Spleen (tissue), 11 donors: ENCODE data around the gene INHA. TPM values are rescaled to one million over a fixed set of nuclear protein-coding genes. Genes with fewer than 3 reads are reported as not detected.

Experiments
- DNase-seq: peaks from one replicate; pipeline ENCODE4 v3.0.0-alpha.2; 2020
- H3K27ac ChIP-seq, 8 donors: fragments of 200-600 bp; sonication (generic) in 7 of 8; 1 replicate in 4 of 8; 2 replicates in 4 of 8; pipeline versions ENCODE4 v1.5.0 to v1.8.0; 2016 to 2021; ENCODE audit warnings: inconsistent platforms in 4 of 8, mild to moderate bottlenecking in 4 of 8, moderate library complexity in 1 of 8
- H3K27me3 ChIP-seq, 7 donors: fragments of 200-600 bp; sonication (generic) in 6 of 7; replicated peaks in 1 of 7; 1 replicate in 4 of 7; 2 replicates in 3 of 7; pipeline versions ENCODE4 v1.5.0 to v1.8.0; 2016 to 2021; ENCODE audit warnings: inconsistent platforms in 3 of 7, mild to moderate bottlenecking in 1 of 7
- H3K36me3 ChIP-seq, 6 donors: fragments of 200-600 bp; sonication (generic) in 5 of 6; 1 replicate in 4 of 6; 2 replicates in 2 of 6; pipeline versions ENCODE4 v1.5.0 to v1.8.0; 2016 to 2021; ENCODE audit warnings: inconsistent platforms in 2 of 6
- H3K4me1 ChIP-seq, 6 donors: fragments of 200-600 bp; sonication (generic) in 5 of 6; 1 replicate in 3 of 6; 2 replicates in 3 of 6; pipeline versions ENCODE4 v1.5.0 to v1.8.0; 2016 to 2021; ENCODE audit warnings: inconsistent platforms in 3 of 6
- H3K4me3 ChIP-seq, 8 donors: fragments of 200-600 bp; sonication (generic) in 7 of 8; 1 replicate in 4 of 8; 2 replicates in 4 of 8; pipeline versions ENCODE4 v1.5.0 to v1.8.0; 2016 to 2021; ENCODE audit warnings: inconsistent platforms in 4 of 8, mild to moderate bottlenecking in 4 of 8, moderate library complexity in 2 of 8
- H3K9me3 ChIP-seq, 8 donors: fragments of 200-600 bp; sonication (generic) in 7 of 8; 1 replicate in 4 of 8; 2 replicates in 4 of 8; pipeline versions ENCODE4 v1.5.0 to v1.8.0; 2016 to 2021; ENCODE audit warnings: inconsistent platforms in 4 of 8
- CTCF ChIP-seq, 11 experiments: fragments of 200-600 bp in 7 of 11; fragments of 450-650 bp in 4 of 11; sonication (generic) in 4 of 11; IDR thresholded peaks in 8 of 11; conservative IDR thresholded peaks in 3 of 11; 1 replicate in 7 of 11; 2 replicates in 4 of 11; pipeline versions ENCODE4 v1.4.0 to v1.8.0; 2016 to 2021; ENCODE audit warnings: antibody characterized with exemption in 11 of 11, inconsistent platforms in 4 of 11, mild to moderate bottlenecking in 1 of 11
- POLR2A ChIP-seq, 3 donors: fragments of 450-650 bp; IDR thresholded peaks; one replicate each; pipeline ENCODE4 v1.5.1; 2017; ENCODE audit warnings: antibody characterized with exemption in 3 of 3, mild to moderate bottlenecking in 1 of 3
- POLR2AphosphoS5 ChIP-seq, 3 donors: sonication (generic); formaldehyde crosslinking; IDR thresholded peaks; one replicate each; pipeline ENCODE4 v1.5.1; 2017; ENCODE audit warnings: antibody characterized with exemption in 3 of 3
- WGBS, 5 donors: extraction: QIAGEN DNeasy Blood & Tissue Kit in 3 of 5; methylation state at CpG; one replicate each; pipeline versions ENCODE4 v1.1.5 to v1.1.7; 2013 to 2018; 5-methylcytosine and 5-hydroxymethylcytosine counted together
- intact Hi-C: fragments of 100-400 bp; cut with DNase I; formaldehyde crosslinking; loops from one replicate; pipeline ENCODE4 v1.15.0; 2023; ENCODE audit warnings: low total_unique reads
- microRNA-seq, 3 donors: library from miRNA; unstranded; fragments of <30 nt; microRNA quantifications; one replicate each; pipeline versions ENCODE4 to v1.1.0, GENCODE V29; 2019 to 2020
- polyA plus RNA-seq, 3 donors: library from polyadenylated mRNA; stranded (reverse); fragments of 200-250 nt; gene quantifications; one replicate each; pipeline ENCODE4 v1.2.1, GENCODE V29; 2013
- small RNA-seq, 4 donors: library from RNA; depleted of rRNA; stranded (forward); fragments of <200 nt; gene quantifications; one replicate each; pipeline ENCODE3, GENCODE V24; 2016
- total RNA-seq, 7 donors: library from RNA; depleted of rRNA in 3 of 7; stranded (reverse); fragments of >200 nt in 3 of 7; fragmentation: NEBNext Ultra II Directional in 4 of 7; extraction: Animal tissue kit (Norgen Biotek cat#: 25700) in 4 of 7; gene quantifications; one replicate each; pipeline versions ENCODE4 v1.1.0 to v1.2.1, GENCODE V29; 2016 to 2021
- donor health status: healthy with polysubstance abuse.
- donor health status: DM: no; HTN: no; CAD: no; lungs with moderate emphysema.
- donor health status: DM: no; HTN: no; CAD: no.
- donor health status: Bipolar disorder and iron deficiency.
- donor health status: healthy.
- donor health status: DM: no; HTN: no; CAD: no.
- donor health status: DM: yes; HTN: yes; CAD: no.

INHA gene
- total and polyA plus RNA-seq, 10 donors, result 0.08 to 0.46 (median 0.31) TPM; not detected in 6

- H3K4me3 ChIP-seq, result no peak overlapping the region
Observed at GRCh38 chr2:219624565-219624964, 52.5 kb downstream of the INHA start.

GRCh38 chr2:219625179-219625578, 53.1 kb downstream of the INHA start:
- 92 to 96% (median 94%) methylated on average over 3 to 5 of the region's 5 CpGs for WGBS, 5 donors
- intact Hi-C loops, result no loop called here

More at GRCh38 chr2:219624565-219624964, 52.5 kb downstream of the INHA start:
- WGBS, 5 donors, result 72 to 92% (median 83%) methylated on average over 5 to 6 of the region's 6 CpGs
- TF ChIP-seq POLR2A (IDR thresholded peaks at IDR 0.05) (no peak), CTCF (IDR thresholded peaks at IDR 0.05 in 8 of 11, conservative IDR thresholded peaks at IDR 0.05 in 3 of 11) (no peak), POLR2AphosphoS5 (IDR thresholded peaks at IDR 0.05) (no peak)
- H3K27ac ChIP-seq, result no peak overlapping the region
- H3K4me1 ChIP-seq, result peaks cover 0 to 19% (median 11%) of the 10 kb centered on the region in 6 donors
- no peaks in the 10 kb centered on the region for H3K9me3 ChIP-seq
- intact Hi-C loops, result no loop called here
- peak; percentile 64 for DNase-seq
- no peaks in the 10 kb centered on the region for H3K36me3 ChIP-seq
- H3K27me3 ChIP-seq, result peaks cover 0 to 46% (median 25%) of the 10 kb centered on the region in 7 donors

More at GRCh38 chr2:219625179-219625578, 53.1 kb downstream of the INHA start:
- no peak for TF ChIP-seq POLR2A (IDR thresholded peaks at IDR 0.05)
- no peak for TF ChIP-seq POLR2AphosphoS5 (IDR thresholded peaks at IDR 0.05)
- no peak for TF ChIP-seq CTCF (IDR thresholded peaks at IDR 0.05 in 8 of 11, conservative IDR thresholded peaks at IDR 0.05 in 3 of 11)
- Histone ChIP-seq H3K9me3 (no peaks in the 10 kb centered on the region), H3K27ac (no peak overlapping the region), H3K27me3 (peaks cover 0 to 52% (median 25%) of the 10 kb centered on the region in 7 donors), H3K4me1 (peaks cover 0 to 19% (median 11%) of the 10 kb centered on the region in 6 donors), H3K4me3 (no peak overlapping the region), H3K36me3 (no peaks in the 10 kb centered on the region)
- peak; percentile 45 for DNase-seq

Small RNA genes lying within 50 kb of the gene (microRNA-seq; reads per million reads assigned to microRNA genes)
- 0 reads per million in 3 donors for gene MIR3132

Small RNA genes lying within 50 kb of the gene (small RNA-seq; reads per million reads assigned to genes)
- gene MIR3132, result 0 reads per million in 4 donors
- gene RN7SKP213, result 0 reads per million in 4 donors

Other genes starting within 250 kb of the INHA start
- under 1 TPM in 1 of 7 donors, not detected in 6; 0.83 TPM for gene RESP18, start 239.6 kb upstream of the INHA start, total RNA-seq
- gene RESP18, start 239.6 kb upstream of the INHA start, polyA plus RNA-seq, result not detected
- gene DNPEP, start 184.4 kb upstream of the INHA start, total RNA-seq, result 10 to 100 TPM; 46.7 to 65.8 (median 59.2) TPM
- gene DNPEP, start 184.4 kb upstream of the INHA start, polyA plus RNA-seq, result 10 to 100 TPM; 74.4 to 92.8 (median 91.7) TPM
- 10 to 100 TPM in 3 of 7 donors, 1 to 10 TPM in 4; 4.3 to 18.1 (median 8.3) TPM for gene DES, start 153.9 kb upstream of the INHA start, total RNA-seq
- 10 to 100 TPM; 10.8 to 24.7 (median 14.1) TPM for gene DES, start 153.9 kb upstream of the INHA start, polyA plus RNA-seq
- 1 to 10 TPM in 6 of 7 donors, under 1 TPM in 1; 0.74 to 4.5 (median 2.3) TPM for gene SPEG, start 137.5 kb upstream of the INHA start, total RNA-seq
- gene SPEG, start 137.5 kb upstream of the INHA start, polyA plus RNA-seq, result 1 to 10 TPM; 4.4 to 8.2 (median 4.9) TPM
- gene GMPPA, start 73.4 kb upstream of the INHA start, total RNA-seq, result 10 to 100 TPM; 21.2 to 45.5 (median 29.4) TPM
- gene GMPPA, start 73.4 kb upstream of the INHA start, polyA plus RNA-seq, result 10 to 100 TPM; 27.4 to 43.3 (median 39.3) TPM
- under 1 TPM in 1 of 7 donors, not detected in 6; 0.32 TPM for gene ASIC4, start 57.8 kb upstream of the INHA start, total RNA-seq
- under 1 TPM; 0.04 to 0.06 (median 0.05) TPM for gene ASIC4, start 57.8 kb upstream of the INHA start, polyA plus RNA-seq
- 10 to 100 TPM in 6 of 7 donors, 1 to 10 TPM in 1; 8.9 to 26.2 (median 15.4) TPM for gene CHPF, start 28.5 kb upstream of the INHA start, total RNA-seq
- 1 to 10 TPM; 2.8 to 8.9 (median 4.8) TPM for gene CHPF, start 28.5 kb upstream of the INHA start, polyA plus RNA-seq
- gene TMEM198, start 28.3 kb upstream of the INHA start, total RNA-seq, result 1 to 10 TPM in 5 of 7 donors, under 1 TPM in 2; 0.39 to 2.8 (median 1.1) TPM
- 1 to 10 TPM; 1.1 to 2.1 (median 1.5) TPM for gene TMEM198, start 28.3 kb upstream of the INHA start, polyA plus RNA-seq
- gene OBSL1, start 771 bp upstream of the INHA start, total RNA-seq, result 10 to 100 TPM; 26.7 to 51.6 (median 31.1) TPM
- 10 to 100 TPM; 15.9 to 32.0 (median 27.6) TPM for gene OBSL1, start 771 bp upstream of the INHA start, polyA plus RNA-seq
- 10 to 100 TPM; 25.8 to 57.0 (median 35.9) TPM for gene STK11IP, start 25.5 kb downstream of the INHA start, total RNA-seq
- 10 to 100 TPM; 15.8 to 40.8 (median 40.3) TPM for gene STK11IP, start 25.5 kb downstream of the INHA start, polyA plus RNA-seq
- 1 to 10 TPM; 1.6 to 9.2 (median 3.9) TPM for gene SLC4A3, start 55.3 kb downstream of the INHA start, total RNA-seq
- gene SLC4A3, start 55.3 kb downstream of the INHA start, polyA plus RNA-seq, result 1 to 10 TPM in 1 of 3 donors, under 1 TPM in 2; 0.71 to 1.3 (median 0.74) TPM